NCI-H2081 (cell line): ENCODE measurements around the gene SLC25A47.
A peak's percentile ranks its signal among the peaks of the same experiment; 100 is the strongest.
"Not testable (repeated sequence)": the region's sequence is repeated elsewhere in the genome, so short reads cannot be mapped to it uniquely, and the experiment has no call there.

Experiments used
- DNase-seq, 2 experiments: peaks; one replicate each; lab custom pipeline; 2025; lab: John Stamatoyannopoulos, UW

SLC25A47 gene

GRCh38 chr14:100289916-100290606, 33.1 kb upstream of the SLC25A47 start:
- no peak for DNase-seq

GRCh38 chr14:100290607-100291304, 32.4 kb upstream of the SLC25A47 start:
- DNase-seq = no peak

- DNase-seq = no peak
Observed at GRCh38 chr14:100291305-100292075, 31.6 kb upstream of the SLC25A47 start.

GRCh38 chr14:100292301-100292775, 30.8 kb upstream of the SLC25A47 start:
- no peak for DNase-seq

GRCh38 chr14:100292776-100293461, 30.2 kb upstream of the SLC25A47 start:
- no peak for DNase-seq

- no peak for DNase-seq
Observed at GRCh38 chr14:100293497-100294212, 29.5 kb upstream of the SLC25A47 start.

GRCh38 chr14:100294213-100294962, 28.8 kb upstream of the SLC25A47 start:
- DNase-seq = no peak

- no peak for DNase-seq
Observed at GRCh38 chr14:100294963-100295330, 28.2 kb upstream of the SLC25A47 start.

- DNase-seq = no peak
Observed at GRCh38 chr14:100295376-100296105, 27.6 kb upstream of the SLC25A47 start.

- DNase-seq = no peak
Observed at GRCh38 chr14:100296106-100296651, 27.0 kb upstream of the SLC25A47 start.

GRCh38 chr14:100296729-100297128, 26.4 kb upstream of the SLC25A47 start:
- DNase-seq = not testable (repeated sequence)

GRCh38 chr14:100297320-100298300, 25.5 kb upstream of the SLC25A47 start:
- no peak for DNase-seq

- DNase-seq = no peak
Observed at GRCh38 chr14:100298551-100299237, 24.4 kb upstream of the SLC25A47 start.

- no peak for DNase-seq
Observed at GRCh38 chr14:100299238-100299560, 23.9 kb upstream of the SLC25A47 start.

GRCh38 chr14:100302616-100303015, 20.5 kb upstream of the SLC25A47 start:
- no peak for DNase-seq

- peak in 1 of 2 experiments; percentile 18 for DNase-seq
Observed at GRCh38 chr14:100303179-100303578, 20.0 kb upstream of the SLC25A47 start.

GRCh38 chr14:100303925-100304324, 19.2 kb upstream of the SLC25A47 start:
- DNase-seq = no peak

- peak; percentile 72 to 88 for DNase-seq
Observed at GRCh38 chr14:100304825-100305323, 18.3 kb upstream of the SLC25A47 start.
